GM13977 (cell line): ENCODE results near the gene PIAS2.
A peak's percentile ranks its signal among the peaks of the same experiment; 100 is the strongest.

ENCODE experiments used
- DNase-seq: peaks from one replicate; pipeline ENCODE4 v3.0.0; 2012; ENCODE audit warnings: low spot score
- CTCF ChIP-seq: IDR thresholded peaks from 2 replicates; pipeline ENCODE4 v1.5.1; 2012; ENCODE audit warnings: mild to moderate bottlenecking, control low read depth; ENCODE audit not compliant: insufficient read depth; ENCODE audit errors: extremely low read depth, missing control alignments
- in situ Hi-C: fragments of 300-500 bp; cut with MboI; formaldehyde crosslinking; loops from one replicate; pipeline ENCODE4 v1.12.0; 2022; ENCODE audit warnings: low sequenced_read_pairs, low pct_unique_long_range_greater_than_20kb, mixed read lengths, inconsistent platforms; ENCODE audit not compliant: unreplicated experiment

The PIAS2 gene

GRCh38 chr18:46756559-46757201 lies 160.6 kb downstream of the PIAS2 start, which contains the start of gene ST8SIA5:
Gene ST8SIA5, minus strand, starts transcription at chr18:46757053. Its CDS starts 545 bp downstream, at chr18:46756508.
- DNase-seq: peak; percentile 73
- no peak for TF ChIP-seq CTCF
- in situ Hi-C loops: no loop called here

GRCh38 chr18:46756025-46756558 lies 161.2 kb downstream of the PIAS2 start:
- peak; percentile 50 for DNase-seq
- in situ Hi-C loops: no loop called here
- no peak for TF ChIP-seq CTCF

- DNase-seq: peak; percentile 38
- no peak for TF ChIP-seq CTCF
- in situ Hi-C loops: no loop called here
These were observed 161.8 kb downstream of the PIAS2 start for GRCh38 chr18:46755315-46756024.

- in situ Hi-C loops: no loop called here
- DNase-seq: peak; percentile 45
- peak; percentile 14 for TF ChIP-seq CTCF
These were observed 162.5 kb downstream of the PIAS2 start for GRCh38 chr18:46754661-46755292.

GRCh38 chr18:46754188-46754587 lies 163.1 kb downstream of the PIAS2 start:
- peak; percentile 69 for DNase-seq
- TF ChIP-seq CTCF: no peak
- in situ Hi-C loops: no loop called here
